A673 (cell line): ENCODE measurements around the gene CYP2A6. TPM values are rescaled to one million over a fixed set of nuclear protein-coding genes. Genes with fewer than 3 reads are reported as not detected.
"Not testable (repeated sequence)": the region's sequence is repeated elsewhere in the genome, so short reads cannot be mapped to it uniquely, and the experiment has no call there.

ENCODE experiments used
- BruUV-seq: library from RNA; stranded (reverse); fragments of 400-500 nt; replicated peaks from 2 replicates; lab custom pipeline; 2021; lab: Mats Ljungman, UMichigan
- CTCF ChIA-PET: fragments of 300-600 bp; sonication (Branson Sonifier 250); formaldehyde crosslinking; loops from one replicate; lab custom pipeline; 2022; ENCODE audit warnings: antibody characterized with exemption; lab: Charles Lee
- POLR2A ChIA-PET: fragments of 300-600 bp; sonication (Branson Sonifier 250); formaldehyde crosslinking; loops from one replicate; lab custom pipeline; 2022; ENCODE audit warnings: antibody characterized with exemption; ENCODE audit not compliant: low non-redundant PET; lab: Charles Lee
- DNase-seq: peaks from one replicate; pipeline ENCODE4 v3.0.0-alpha.2; 2015; ENCODE audit warnings: low spot score
- H3K27ac ChIP-seq: fragments of 200-600 bp; sonication (generic); 2 replicates; pipeline ENCODE4 v1.5.1; 2016; ENCODE audit warnings: mixed run types, low read depth, mild to moderate bottlenecking, mixed read lengths, antibody characterized with exemption, low read length; ENCODE audit not compliant: poor library complexity, severe bottlenecking
- H3K27me3 ChIP-seq: fragments of 200-600 bp; sonication (generic); replicated peaks from 2 replicates; pipeline ENCODE4 v1.6.1; 2017; ENCODE audit warnings: mixed run types, low read depth, mild to moderate bottlenecking, mixed read lengths, antibody characterized with exemption, low read length; ENCODE audit not compliant: insufficient read depth, poor library complexity
- H3K36me3 ChIP-seq: fragments of 200-600 bp; sonication (generic); 2 replicates; pipeline ENCODE4 v1.6.1; 2016; ENCODE audit warnings: mixed run types, mild to moderate bottlenecking, mixed read lengths, antibody characterized with exemption, low read length; ENCODE audit not compliant: insufficient read depth, poor library complexity, severe bottlenecking
- H3K4me1 ChIP-seq: fragments of 200-600 bp; sonication (generic); 2 replicates; pipeline ENCODE4 v1.6.1; 2017; ENCODE audit warnings: mixed run types, mild to moderate bottlenecking, mixed read lengths, antibody characterized with exemption, low read length; ENCODE audit not compliant: insufficient read depth, poor library complexity, severe bottlenecking
- H3K4me3 ChIP-seq: fragments of 200-600 bp; sonication (generic); 2 replicates; pipeline ENCODE4 v1.5.1; 2016; ENCODE audit warnings: low read depth, mixed run types, mild to moderate bottlenecking, mixed read lengths, low read length; ENCODE audit not compliant: poor library complexity, severe bottlenecking
- H3K9me3 ChIP-seq: fragments of 200-600 bp; sonication (generic); 2 replicates; pipeline ENCODE4 v1.6.1; 2016; ENCODE audit warnings: mixed run types, low read depth, mild to moderate bottlenecking, mixed read lengths, antibody characterized with exemption, low read length; ENCODE audit not compliant: poor library complexity, severe bottlenecking
- CTCF ChIP-seq: fragments of 300-800, 200-600 bp; sonication (generic); conservative IDR thresholded peaks from 2 replicates; pipeline ENCODE4 v1.5.1; 2017; ENCODE audit warnings: low read depth, mild to moderate bottlenecking, antibody characterized with exemption, low read length, moderate library complexity, mixed read lengths
- EZH2 ChIP-seq: fragments of 200-600 bp; sonication (generic); IDR thresholded peaks from 2 replicates; pipeline ENCODE4 v1.6.1; 2017; ENCODE audit warnings: borderline replicate concordance, low read depth, mild to moderate bottlenecking, mixed read lengths, antibody characterized with exemption, low read length; ENCODE audit not compliant: poor library complexity, severe bottlenecking
- intact Hi-C: fragments of 100-400 bp; cut with micrococcal nuclease; formaldehyde crosslinking; loops from one replicate; pipeline ENCODE4 v1.10.0; 2022; ENCODE audit not compliant: unreplicated experiment
- total RNA-seq: library from RNA; stranded (reverse); gene quantifications from 2 replicates; pipeline ENCODE4 v1.2.3, GENCODE V29; 2021

CYP2A6 gene
- total RNA-seq, 1 experiment from 2014 or later = not detected

- BruUV-seq, H3K4me3 ChIP-seq, H3K36me3 ChIP-seq, H3K27ac ChIP-seq, intact Hi-C loops, H3K4me1 ChIP-seq, H3K27me3 ChIP-seq, DNase-seq, H3K9me3 ChIP-seq, POLR2A ChIA-PET: not testable (repeated sequence)
- CTCF ChIA-PET = interaction anchor here (0.7 kb wide), 1 partner anchor 360 kb away, joined by 8 read pairs; no protein-coding TSS in a partner anchor
Measured at GRCh38 chr19:40838477-40838876, 11.8 kb downstream of the CYP2A6 start.

- no TSS peak for BruUV-seq
- H3K9me3 ChIP-seq = no peaks in the 10 kb centered on the region
- H3K36me3 ChIP-seq = no peaks in the 10 kb centered on the region
- CTCF ChIA-PET = no interaction called here
- no peaks in the 10 kb centered on the region for H3K27me3 ChIP-seq
- no peak for TF ChIP-seq EZH2
- TF ChIP-seq CTCF = no peak
- no peaks in the 10 kb centered on the region for H3K4me1 ChIP-seq
- H3K27ac ChIP-seq = no peak overlapping the region
- intact Hi-C loops = no loop called here
- H3K4me3 ChIP-seq = no peak overlapping the region
- DNase-seq = no peak
- POLR2A ChIA-PET = no interaction called here
Measured at GRCh38 chr19:40836754-40837429, 13.4 kb downstream of the CYP2A6 start.

- intact Hi-C loops, H3K27me3 ChIP-seq, DNase-seq, H3K36me3 ChIP-seq, H3K4me3 ChIP-seq, H3K4me1 ChIP-seq, POLR2A ChIA-PET, BruUV-seq, CTCF ChIA-PET, H3K27ac ChIP-seq, H3K9me3 ChIP-seq: not testable (repeated sequence)
Measured at GRCh38 chr19:40833728-40834533, 16.3 kb downstream of the CYP2A6 start.

GRCh38 chr19:40832431-40832790 is 17.8 kb downstream of the CYP2A6 start:
- H3K9me3 ChIP-seq, POLR2A ChIA-PET, DNase-seq, H3K36me3 ChIP-seq, CTCF ChIA-PET, H3K27ac ChIP-seq, intact Hi-C loops, H3K4me3 ChIP-seq, BruUV-seq, H3K4me1 ChIP-seq, H3K27me3 ChIP-seq: not testable (repeated sequence)
